Left lung (tissue), 10 donors: ENCODE results near the gene TMEM235. TPM values are rescaled to one million over a fixed set of nuclear protein-coding genes. Genes with fewer than 3 reads are reported as not detected.
A peak's percentile ranks its signal among the peaks of the same experiment; 100 is the strongest.

Experiments
- ATAC-seq: fragments of 200-7000 bp; cut with Tn5 transposase; one replicate; pipeline ENCODE4 v1.9.1; 2020; ENCODE audit warnings: moderate library complexity
- DNase-seq, 4 donors: peaks; one replicate each; pipeline ENCODE4 v3.0.0-alpha.2; 2013 to 2020
- H3K27ac ChIP-seq, 2 donors: fragments of 200-600 bp; sonication (generic) in 1 of 2; one replicate each; pipeline versions ENCODE4 v1.5.0 to v1.8.0; 2020 to 2021
- H3K27me3 ChIP-seq, 2 donors: fragments of 200-600 bp; sonication (generic) in 1 of 2; one replicate each; pipeline versions ENCODE4 v1.5.0 to v1.8.0; 2020 to 2021
- H3K36me3 ChIP-seq, 2 donors: fragments of 200-600 bp; sonication (generic) in 1 of 2; one replicate each; pipeline versions ENCODE4 v1.5.0 to v1.8.0; 2020 to 2021
- H3K4me1 ChIP-seq, 2 donors: fragments of 200-600 bp; one replicate each; pipeline ENCODE4 v1.8.0; 2021
- H3K4me3 ChIP-seq, 2 donors: fragments of 200-600 bp; sonication (generic) in 1 of 2; one replicate each; pipeline versions ENCODE4 v1.5.0 to v1.8.0; 2020 to 2021; ENCODE audit warnings: mild to moderate bottlenecking in 1 of 2
- H3K9me3 ChIP-seq, 2 donors: fragments of 200-600 bp; sonication (generic) in 1 of 2; one replicate each; pipeline versions ENCODE4 v1.5.0 to v1.8.0; 2020 to 2021
- CTCF ChIP-seq, 2 donors: fragments of 200-600 bp; sonication (generic) in 1 of 2; IDR thresholded peaks; one replicate each; pipeline versions ENCODE4 v1.5.0 to v1.8.0; 2021; ENCODE audit warnings: antibody characterized with exemption in 2 of 2
- intact Hi-C, 2 donors: fragments of 100-400 bp; cut with DNase I; formaldehyde crosslinking; loops; one replicate each; pipeline versions ENCODE4 v1.11.2 to v1.14.2; 2022
- polyA plus RNA-seq, 6 donors: library from polyadenylated mRNA; unstranded; fragments of 120-200 nt; gene quantifications; one replicate each; pipeline ENCODE4 v1.2.1, GENCODE V29; 2013; ENCODE audit not compliant: insufficient read length in 6 of 6
- total RNA-seq, 2 donors: library from RNA; stranded (reverse); fragmentation: NEBNext Ultra II Directional; extraction: Animal tissue kit (Norgen Biotek cat#: 25700); gene quantifications; one replicate each; pipeline ENCODE4 v1.2.1, GENCODE V29; 2021
- donor health status: DM: no; HTN: yes; CAD: no.
- donor health status: DM: no; HTN: no; CAD: no.

TMEM235 gene
- total and polyA plus RNA-seq, 8 donors = 0.11 to 0.35 (median 0.23) TPM; not detected in 4

- Histone ChIP-seq H3K9me3 (no peaks in the 10 kb centered on the region), H3K27me3 (no peaks in the 10 kb centered on the region), H3K36me3 (no peaks in the 10 kb centered on the region), H3K4me1 (no peaks in the 10 kb centered on the region), H3K27ac (no peak overlapping the region), H3K4me3 (no peak overlapping the region)
- ATAC-seq (peak; percentile 50), DNase-seq (peak in 1 of 4 donors; percentile 66)
- intact Hi-C loops = no loop called here
- TF ChIP-seq CTCF (IDR thresholded peaks at IDR 0.05) = no peak
These were observed 10.8 kb downstream of the TMEM235 start for GRCh38 chr17:78242024-78242742.

GRCh38 chr17:78247304-78247703 is 15.9 kb downstream of the TMEM235 start:
- peaks cover 3 to 21% of the 10 kb centered on the region in 2 donors for H3K4me1 ChIP-seq
- intact Hi-C loops = no loop called here
- ATAC-seq = no peak
- H3K4me3 ChIP-seq = no peak overlapping the region
- DNase-seq = no peak
- H3K27ac ChIP-seq = no peak overlapping the region
- no peak for TF ChIP-seq CTCF (IDR thresholded peaks at IDR 0.05)
- no peaks in the 10 kb centered on the region for H3K9me3 ChIP-seq
- no peaks in the 10 kb centered on the region for H3K27me3 ChIP-seq
- no peaks in the 10 kb centered on the region for H3K36me3 ChIP-seq

- Histone ChIP-seq H3K4me1 (peaks cover 3 to 31% of the 10 kb centered on the region in 2 donors), H3K4me3 (no peak overlapping the region), H3K9me3 (no peaks in the 10 kb centered on the region), H3K27me3 (no peaks in the 10 kb centered on the region), H3K36me3 (no peaks in the 10 kb centered on the region), H3K27ac (peak overlapping the region in 1 of 2 donors; percentile 57)
- ATAC-seq (no peak), DNase-seq (peak in 1 of 4 donors; percentile 72)
- intact Hi-C loops = no loop called here
- TF ChIP-seq CTCF (IDR thresholded peaks at IDR 0.05) = no peak
These were observed 16.9 kb downstream of the TMEM235 start for GRCh38 chr17:78248051-78248914.

GRCh38 chr17:78249074-78249817 is 17.8 kb downstream of the TMEM235 start:
- Histone ChIP-seq H3K36me3 (no peaks in the 10 kb centered on the region), H3K27me3 (no peaks in the 10 kb centered on the region), H3K27ac (peak overlapping the region in 1 of 2 donors; percentile 57), H3K4me1 (peaks cover 6 to 39% of the 10 kb centered on the region in 2 donors), H3K4me3 (peak overlapping the region in 1 of 2 donors; percentile 11), H3K9me3 (no peaks in the 10 kb centered on the region)
- DNase-seq (peak in 1 of 4 donors; percentile 61), ATAC-seq (no peak)
- intact Hi-C loops = no loop called here
- TF ChIP-seq CTCF (IDR thresholded peaks at IDR 0.05) = no peak
